IPS-15b (cell line): ENCODE results near the gene ESR1.

Source experiments
- H3K27me3 ChIP-seq: one replicate; pipeline ENCODE4 v1.6.1; 2013; ENCODE audit warnings: low read length; ENCODE audit not compliant: control insufficient read depth, insufficient read depth
- H3K36me3 ChIP-seq: one replicate; pipeline ENCODE4 v1.6.1; 2013; ENCODE audit warnings: low read length; ENCODE audit not compliant: control insufficient read depth, insufficient read depth
- H3K4me1 ChIP-seq: one replicate; pipeline ENCODE4 v1.6.1; 2013; ENCODE audit warnings: mild to moderate bottlenecking, low read length; ENCODE audit not compliant: control insufficient read depth, insufficient read depth
- H3K4me3 ChIP-seq: one replicate; pipeline ENCODE4 v1.5.1; 2013; ENCODE audit warnings: low read depth, low read length
- H3K9ac ChIP-seq: one replicate; pipeline ENCODE4 v1.6.1; 2013; ENCODE audit warnings: low read depth, mild to moderate bottlenecking, low read length
- H3K9me3 ChIP-seq: one replicate; pipeline ENCODE4 v1.6.1; 2013; ENCODE audit warnings: mild to moderate bottlenecking, low read length; ENCODE audit not compliant: control insufficient read depth, insufficient read depth

Gene ESR1

GRCh38 chr6:152091201-152091600 is 283.7 kb downstream of the ESR1 start:
- no peaks in the 10 kb centered on the region for H3K36me3 ChIP-seq
- H3K9ac ChIP-seq = no peak overlapping the region
- no peaks in the 10 kb centered on the region for H3K9me3 ChIP-seq
- no peak overlapping the region for H3K4me3 ChIP-seq
- H3K4me1 ChIP-seq = no peaks in the 10 kb centered on the region
- H3K27me3 ChIP-seq = no peaks in the 10 kb centered on the region

GRCh38 chr6:152091851-152092341 is 284.4 kb downstream of the ESR1 start:
- no peaks in the 10 kb centered on the region for H3K27me3 ChIP-seq
- no peaks in the 10 kb centered on the region for H3K9me3 ChIP-seq
- no peak overlapping the region for H3K4me3 ChIP-seq
- no peaks in the 10 kb centered on the region for H3K4me1 ChIP-seq
- H3K9ac ChIP-seq = no peak overlapping the region
- no peaks in the 10 kb centered on the region for H3K36me3 ChIP-seq

DNA sequence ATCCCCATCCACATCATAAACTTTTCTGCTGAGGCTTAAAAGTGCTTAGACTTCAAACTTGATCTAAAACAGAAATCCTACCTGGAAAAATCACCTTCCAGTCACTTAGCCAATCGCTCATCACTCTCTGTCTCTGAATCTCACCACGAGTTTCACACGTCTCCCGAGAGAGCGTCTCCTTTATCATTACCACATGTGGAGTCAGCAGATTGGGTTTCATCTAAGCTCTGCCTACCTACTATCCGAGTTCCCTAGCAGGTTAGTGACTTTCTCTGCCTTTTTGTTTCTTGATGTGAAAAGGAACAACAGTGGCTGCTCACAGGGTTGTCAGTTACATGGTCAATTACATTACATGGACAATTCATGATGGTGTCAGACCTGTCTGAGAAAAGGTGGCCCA is 286.2 kb downstream of the ESR1 start:
- Histone ChIP-seq H3K36me3 (no peaks in the 10 kb centered on the region), H3K4me3 (no peak overlapping the region), H3K27me3 (no peaks in the 10 kb centered on the region), H3K4me1 (no peaks in the 10 kb centered on the region), H3K9ac (no peak overlapping the region), H3K9me3 (no peaks in the 10 kb centered on the region)

GRCh38 chr6:152094276-152094675 is 286.8 kb downstream of the ESR1 start:
- H3K36me3 ChIP-seq = no peaks in the 10 kb centered on the region
- no peaks in the 10 kb centered on the region for H3K27me3 ChIP-seq
- no peaks in the 10 kb centered on the region for H3K4me1 ChIP-seq
- no peaks in the 10 kb centered on the region for H3K9me3 ChIP-seq
- H3K4me3 ChIP-seq = no peak overlapping the region
- no peak overlapping the region for H3K9ac ChIP-seq

GRCh38 chr6:152094992-152095592 is 287.6 kb downstream of the ESR1 start:
- H3K9ac ChIP-seq = no peak overlapping the region
- H3K4me3 ChIP-seq = no peak overlapping the region
- no peaks in the 10 kb centered on the region for H3K27me3 ChIP-seq
- H3K36me3 ChIP-seq = no peaks in the 10 kb centered on the region
- H3K9me3 ChIP-seq = no peaks in the 10 kb centered on the region
- H3K4me1 ChIP-seq = no peaks in the 10 kb centered on the region

DNA sequence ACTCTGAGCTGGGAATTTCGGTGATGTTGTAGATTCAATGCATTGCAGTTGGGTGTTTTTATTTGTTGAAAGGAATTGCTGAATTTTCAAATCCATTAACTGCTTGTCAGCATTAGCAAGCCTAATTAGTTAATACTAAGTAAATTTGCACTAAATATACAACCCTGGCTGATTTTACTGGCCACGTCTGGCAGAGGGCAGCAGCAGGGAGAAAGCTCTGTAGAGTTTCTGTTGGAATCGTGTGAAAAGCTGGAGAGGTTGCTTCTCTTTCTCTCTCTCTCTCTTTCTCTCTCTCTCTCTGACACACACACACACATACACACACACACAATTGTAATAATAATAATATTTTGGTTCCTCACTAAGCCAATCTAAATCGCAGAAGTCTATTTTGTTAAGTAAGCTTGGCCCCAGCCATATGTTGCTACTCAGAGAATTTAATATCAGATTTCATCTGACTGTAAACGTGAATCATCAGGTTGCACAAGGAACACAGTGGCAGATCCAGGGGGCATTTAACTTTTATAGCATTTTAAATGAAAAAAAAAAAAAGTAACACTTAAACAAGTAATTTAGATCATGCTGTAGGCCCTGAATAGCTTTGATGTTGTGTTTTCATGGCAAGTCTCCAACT is 289.5 kb downstream of the ESR1 start:
- no peaks in the 10 kb centered on the region for H3K36me3 ChIP-seq
- H3K9ac ChIP-seq = no peak overlapping the region
- H3K4me1 ChIP-seq = no peaks in the 10 kb centered on the region
- H3K4me3 ChIP-seq = no peak overlapping the region
- no peaks in the 10 kb centered on the region for H3K27me3 ChIP-seq
- no peaks in the 10 kb centered on the region for H3K9me3 ChIP-seq

GRCh38 chr6:152098683-152099082 is 291.2 kb downstream of the ESR1 start:
- H3K4me1 ChIP-seq = no peaks in the 10 kb centered on the region
- H3K9me3 ChIP-seq = no peaks in the 10 kb centered on the region
- no peaks in the 10 kb centered on the region for H3K27me3 ChIP-seq
- H3K4me3 ChIP-seq = no peak overlapping the region
- no peaks in the 10 kb centered on the region for H3K36me3 ChIP-seq
- no peak overlapping the region for H3K9ac ChIP-seq

DNA sequence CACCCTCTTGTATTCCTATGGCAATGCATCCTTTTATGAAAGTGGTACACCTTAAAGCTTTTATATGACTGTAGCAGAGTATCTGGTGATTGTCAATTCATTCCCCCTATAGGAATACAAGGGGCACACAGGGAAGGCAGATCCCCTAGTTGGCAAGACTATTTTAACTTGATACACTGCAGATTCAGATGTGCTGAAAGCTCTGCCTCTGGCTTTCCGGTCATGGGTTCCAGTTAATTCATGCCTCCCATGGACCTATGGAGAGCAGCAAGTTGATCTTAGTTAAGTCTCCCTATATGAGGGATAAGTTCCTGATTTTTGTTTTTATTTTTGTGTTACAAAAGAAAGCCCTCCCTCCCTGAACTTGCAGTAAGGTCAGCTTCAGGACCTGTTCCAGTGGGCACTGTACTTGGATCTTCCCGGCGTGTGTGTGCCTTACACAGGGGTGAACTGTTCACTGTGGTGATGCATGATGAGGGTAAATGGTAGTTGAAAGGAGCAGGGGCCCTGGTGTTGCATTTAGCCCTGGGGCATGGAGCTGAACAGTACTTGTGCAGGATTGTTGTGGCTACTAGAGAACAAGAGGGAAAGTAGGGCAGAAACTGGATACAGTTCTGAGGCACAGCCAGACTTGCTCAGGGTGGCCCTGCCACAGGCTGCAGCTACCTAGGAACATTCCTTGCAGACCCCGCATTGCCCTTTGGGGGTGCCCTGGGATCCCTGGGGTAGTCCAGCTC is 292.1 kb downstream of the ESR1 start:
- Histone ChIP-seq H3K4me1 (no peaks in the 10 kb centered on the region), H3K9me3 (no peaks in the 10 kb centered on the region), H3K27me3 (no peaks in the 10 kb centered on the region), H3K36me3 (no peaks in the 10 kb centered on the region), H3K4me3 (no peak overlapping the region), H3K9ac (no peak overlapping the region)

GRCh38 chr6:152100183-152100618 is 292.7 kb downstream of the ESR1 start:
- H3K36me3 ChIP-seq = no peaks in the 10 kb centered on the region
- no peaks in the 10 kb centered on the region for H3K4me1 ChIP-seq
- no peaks in the 10 kb centered on the region for H3K27me3 ChIP-seq
- no peak overlapping the region for H3K4me3 ChIP-seq
- H3K9ac ChIP-seq = no peak overlapping the region
- H3K9me3 ChIP-seq = no peaks in the 10 kb centered on the region

- no peak overlapping the region for H3K9ac ChIP-seq
- no peaks in the 10 kb centered on the region for H3K9me3 ChIP-seq
- H3K4me1 ChIP-seq = no peaks in the 10 kb centered on the region
- no peak overlapping the region for H3K4me3 ChIP-seq
- no peaks in the 10 kb centered on the region for H3K36me3 ChIP-seq
- no peaks in the 10 kb centered on the region for H3K27me3 ChIP-seq
Observed at GRCh38 chr6:152107973-152108372, 300.5 kb downstream of the ESR1 start.

DNA sequence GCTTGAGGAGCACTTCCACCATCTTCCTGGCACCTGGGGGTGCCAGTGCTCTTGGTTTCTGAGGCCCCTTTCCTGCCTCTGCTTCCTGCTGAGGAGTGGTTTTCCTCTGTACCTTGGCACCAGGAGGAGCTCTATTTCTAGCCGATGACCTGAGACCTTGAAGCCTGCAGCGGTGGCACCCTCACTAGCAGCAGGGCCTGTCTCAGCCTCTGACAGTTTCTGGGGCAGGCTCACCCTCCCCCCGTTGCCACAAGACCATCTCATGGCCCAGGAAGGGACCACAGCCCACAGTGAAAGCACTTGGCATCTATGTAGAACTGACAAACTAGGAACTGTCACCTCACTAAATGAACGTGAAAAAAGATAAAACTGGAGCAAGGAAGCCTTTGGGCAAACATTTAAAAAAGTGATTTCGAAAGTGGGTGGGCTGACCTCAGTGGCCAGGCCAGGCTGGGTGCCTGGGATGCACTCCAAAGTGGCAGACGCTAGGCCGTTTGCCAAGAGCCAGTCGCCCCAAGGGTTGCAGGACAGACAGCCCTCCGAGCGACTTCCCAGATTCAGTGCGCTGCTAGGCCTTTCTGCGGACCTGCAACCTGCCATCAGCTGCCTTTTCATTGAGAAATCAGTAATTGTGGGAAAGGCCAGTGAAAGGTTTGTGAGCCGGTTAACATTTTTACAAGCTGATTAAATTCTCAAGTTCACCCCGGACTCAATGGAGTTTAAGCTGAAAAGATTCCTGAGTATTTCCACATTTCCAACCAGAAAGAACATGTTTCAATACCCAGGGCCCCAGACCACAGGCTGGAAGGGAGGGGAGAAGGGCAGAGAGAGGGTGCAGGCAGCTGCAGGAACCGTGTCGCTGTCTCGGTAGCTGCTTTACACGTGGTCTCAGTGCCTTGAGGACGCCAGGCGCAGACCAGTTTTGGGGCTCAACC is 303.7 kb downstream of the ESR1 start:
- Histone ChIP-seq H3K4me3 (no peak overlapping the region), H3K9me3 (no peaks in the 10 kb centered on the region), H3K27me3 (no peaks in the 10 kb centered on the region), H3K36me3 (no peaks in the 10 kb centered on the region), H3K4me1 (no peaks in the 10 kb centered on the region), H3K9ac (no peak overlapping the region)
